Stimulated activated CD4-positive, alpha-beta T cell treated with anti-CD3 and anti-CD28 coated beads, TNF-alpha, amount 100 ng/mL, for 48 hours (primary cell): ENCODE measurements around the gene SERTAD1.
"Not testable (repeated sequence)": the region's sequence is repeated elsewhere in the genome, so short reads cannot be mapped to it uniquely, and the experiment has no call there.

Experiments used
- DNase-seq, 3 donors: peaks; one replicate each; pipeline ENCODE4 v3.0.0-alpha.2; 2020; ENCODE audit warnings: low read depth in 3 of 3

Gene SERTAD1

GRCh38 chr19:40422748-40423566 lies 2.8 kb downstream of the SERTAD1 start:
- no peak for DNase-seq

GRCh38 chr19:40421993-40422747 lies 3.6 kb downstream of the SERTAD1 start:
- no peak for DNase-seq

GRCh38 chr19:40420766-40421765 lies 4.7 kb downstream of the SERTAD1 start:
- peak; percentile 33 to 63 (median 45) for DNase-seq

GRCh38 chr19:40420451-40420765 lies 5.4 kb downstream of the SERTAD1 start:
- DNase-seq = no peak

- DNase-seq = no peak
These were observed 6.0 kb downstream of the SERTAD1 start for GRCh38 chr19:40419780-40420179.

- DNase-seq = no peak
These were observed 6.7 kb downstream of the SERTAD1 start for GRCh38 chr19:40419066-40419612.

- no peak for DNase-seq
These were observed 7.8 kb downstream of the SERTAD1 start for GRCh38 chr19:40418040-40418439.

- no peak for DNase-seq
These were observed 8.2 kb downstream of the SERTAD1 start for GRCh38 chr19:40417643-40417981.

- DNase-seq = no peak
These were observed 8.7 kb downstream of the SERTAD1 start for GRCh38 chr19:40416918-40417642.

GRCh38 chr19:40415768-40416167 lies 10.0 kb downstream of the SERTAD1 start:
- no peak for DNase-seq

- DNase-seq = no peak
These were observed 11.0 kb downstream of the SERTAD1 start for GRCh38 chr19:40414542-40415535.

- DNase-seq = no peak
These were observed 12.4 kb downstream of the SERTAD1 start, which contains the start of gene PRX for GRCh38 chr19:40413291-40413845. PRX (minus strand) TSS chr19:40413378; CDS start chr19:40407932, 5,446 bp downstream.

GRCh38 chr19:40412866-40413265 lies 12.9 kb downstream of the SERTAD1 start:
- DNase-seq = no peak

GRCh38 chr19:40411958-40412499 lies 13.8 kb downstream of the SERTAD1 start:
- DNase-seq = no peak

- DNase-seq = no peak
These were observed 14.5 kb downstream of the SERTAD1 start for GRCh38 chr19:40411125-40411842.

- DNase-seq = no peak
These were observed 15.8 kb downstream of the SERTAD1 start for GRCh38 chr19:40410030-40410389.

- DNase-seq = not testable (repeated sequence)
These were observed 17.2 kb downstream of the SERTAD1 start for GRCh38 chr19:40408598-40408925.

- no peak for DNase-seq
These were observed 17.8 kb downstream of the SERTAD1 start for GRCh38 chr19:40407714-40408597.
